ENCODE results near the gene CLIC4.
"Not testable (repeated sequence)": the region's sequence is repeated elsewhere in the genome, so short reads cannot be mapped to it uniquely, and the experiment has no call there.

CLIC4 gene

DNA sequence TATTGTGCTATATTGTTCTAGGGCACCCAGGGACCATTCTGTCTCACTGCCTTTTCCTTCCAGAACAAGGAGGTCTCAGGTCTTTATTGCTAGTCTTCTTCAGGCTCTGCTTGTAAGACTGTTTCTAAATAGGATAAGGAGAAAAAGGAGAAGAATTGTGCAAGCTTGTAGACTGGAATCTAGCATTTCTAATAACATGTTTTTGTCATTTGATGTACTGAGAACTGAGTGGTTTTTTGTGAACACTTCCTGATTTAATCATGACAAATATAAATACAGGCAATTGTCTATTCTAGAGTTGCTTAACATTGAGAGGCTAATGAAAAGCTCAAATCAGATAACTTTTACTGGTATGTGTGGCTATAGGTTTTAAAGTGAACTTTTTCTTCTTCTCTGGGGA lies 77.6 kb downstream of the CLIC4 start:
- ATAC-seq: no peak; the same call in 2 of the 3 replicates
- TF ChIP-seq ISL1 (CRISPR knock-in tag; IDR thresholded peaks at IDR 0.05) (peak; percentile 25; the same call in 1 of the 2 replicates), PPARA (CRISPR knock-in tag; IDR thresholded peaks at IDR 0.05; ENCODE audit: borderline replicate concordance) (no peak)

DNA sequence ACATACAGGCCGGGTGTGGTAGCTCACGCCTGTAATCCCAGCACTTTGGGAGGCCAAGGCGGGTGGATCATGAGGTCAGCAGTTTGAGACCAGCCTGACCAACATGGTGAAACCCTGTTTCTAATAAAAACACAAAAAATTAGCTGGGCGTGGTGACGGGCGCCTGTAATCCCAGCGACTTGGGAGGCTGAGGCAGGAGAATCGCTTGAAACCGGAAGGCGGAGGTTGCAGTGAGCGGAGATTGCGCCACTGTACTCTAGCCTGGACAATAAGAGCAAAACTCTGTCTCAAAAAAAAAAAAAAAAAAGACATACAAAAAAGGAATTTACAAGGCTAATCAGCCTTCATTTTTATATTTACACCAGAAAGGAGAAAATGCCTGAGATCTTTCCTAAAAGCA lies 78.2 kb downstream of the CLIC4 start:
- not testable (repeated sequence) for ATAC-seq

- no peak for ATAC-seq
- TF ChIP-seq, protein P1, sequence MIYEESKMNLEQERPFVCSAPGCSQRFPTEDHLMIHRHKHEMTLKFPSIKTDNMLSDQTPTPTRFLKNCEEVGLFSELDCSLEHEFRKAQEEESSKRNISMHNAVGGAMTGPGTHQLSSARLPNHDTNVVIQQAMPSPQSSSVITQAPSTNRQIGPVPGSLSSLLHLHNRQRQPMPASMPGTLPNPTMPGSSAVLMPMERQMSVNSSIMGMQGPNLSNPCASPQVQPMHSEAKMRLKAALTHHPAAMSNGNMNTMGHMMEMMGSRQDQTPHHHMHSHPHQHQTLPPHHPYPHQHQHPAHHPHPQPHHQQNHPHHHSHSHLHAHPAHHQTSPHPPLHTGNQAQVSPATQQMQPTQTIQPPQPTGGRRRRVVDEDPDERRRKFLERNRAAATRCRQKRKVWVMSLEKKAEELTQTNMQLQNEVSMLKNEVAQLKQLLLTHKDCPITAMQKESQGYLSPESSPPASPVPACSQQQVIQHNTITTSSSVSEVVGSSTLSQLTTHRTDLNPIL (CRISPR knock-in tag; IDR thresholded peaks at IDR 0.05; ENCODE audit: low read depth): no peak
- no peak for TF ChIP-seq ESRRG (CRISPR knock-in tag; IDR thresholded peaks at IDR 0.05)
Observed at GRCh38 chr1:24825174-24825573, 79.9 kb downstream of the CLIC4 start.

GRCh38 chr1:24826510-24826909 lies 81.3 kb downstream of the CLIC4 start:
- TF ChIP-seq CSRNP3 (CRISPR knock-in tag; IDR thresholded peaks at IDR 0.05): no peak
- TF ChIP-seq, protein P1 (CRISPR knock-in tag; IDR thresholded peaks at IDR 0.05; ENCODE audit: low read depth): no peak
- no peak for TF ChIP-seq ISL1 (CRISPR knock-in tag; IDR thresholded peaks at IDR 0.05)
- TF ChIP-seq BACH2 (CRISPR knock-in tag; IDR thresholded peaks at IDR 0.05; ENCODE audit: borderline replicate concordance): no peak
- TF ChIP-seq GLIS3 (CRISPR knock-in tag; IDR thresholded peaks at IDR 0.05): no peak
- no peak for TF ChIP-seq ESRRG (CRISPR knock-in tag; IDR thresholded peaks at IDR 0.05)
- TF ChIP-seq, protein P2, sequence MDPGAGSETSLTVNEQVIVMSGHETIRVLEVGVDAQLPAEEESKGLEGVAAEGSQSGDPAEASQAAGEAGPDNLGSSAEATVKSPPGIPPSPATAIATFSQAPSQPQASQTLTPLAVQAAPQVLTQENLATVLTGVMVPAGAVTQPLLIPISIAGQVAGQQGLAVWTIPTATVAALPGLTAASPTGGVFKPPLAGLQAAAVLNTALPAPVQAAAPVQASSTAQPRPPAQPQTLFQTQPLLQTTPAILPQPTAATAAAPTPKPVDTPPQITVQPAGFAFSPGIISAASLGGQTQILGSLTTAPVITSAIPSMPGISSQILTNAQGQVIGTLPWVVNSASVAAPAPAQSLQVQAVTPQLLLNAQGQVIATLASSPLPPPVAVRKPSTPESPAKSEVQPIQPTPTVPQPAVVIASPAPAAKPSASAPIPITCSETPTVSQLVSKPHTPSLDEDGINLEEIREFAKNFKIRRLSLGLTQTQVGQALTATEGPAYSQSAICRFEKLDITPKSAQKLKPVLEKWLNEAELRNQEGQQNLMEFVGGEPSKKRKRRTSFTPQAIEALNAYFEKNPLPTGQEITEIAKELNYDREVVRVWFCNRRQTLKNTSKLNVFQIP (CRISPR knock-in tag; IDR thresholded peaks at IDR 0.05; ENCODE audit: borderline replicate concordance, low read depth): no peak
- no peak for TF ChIP-seq PATZ1 (CRISPR knock-in tag; IDR thresholded peaks at IDR 0.05; ENCODE audit: borderline replicate concordance)
- no peak for TF ChIP-seq PPARA (CRISPR knock-in tag; IDR thresholded peaks at IDR 0.05; ENCODE audit: borderline replicate concordance)
- no peak for TF ChIP-seq CSDC2 (CRISPR knock-in tag; IDR thresholded peaks at IDR 0.05)
- TF ChIP-seq SNAI2 (CRISPR knock-in tag; IDR thresholded peaks at IDR 0.05): no peak
- no peak for TF ChIP-seq ZFP3 (CRISPR knock-in tag; IDR thresholded peaks at IDR 0.05)
- TF ChIP-seq ZNF70 (CRISPR knock-in tag; IDR thresholded peaks at IDR 0.05): no peak
- TF ChIP-seq OSR1 (CRISPR knock-in tag; IDR thresholded peaks at IDR 0.05): no peak
- TF ChIP-seq TOX (CRISPR knock-in tag; IDR thresholded peaks at IDR 0.05; ENCODE audit: borderline replicate concordance): no peak
- no peak for TF ChIP-seq ARNTL (CRISPR knock-in tag; IDR thresholded peaks at IDR 0.05; ENCODE audit: borderline replicate concordance, low read depth)
- ATAC-seq: no peak

DNA sequence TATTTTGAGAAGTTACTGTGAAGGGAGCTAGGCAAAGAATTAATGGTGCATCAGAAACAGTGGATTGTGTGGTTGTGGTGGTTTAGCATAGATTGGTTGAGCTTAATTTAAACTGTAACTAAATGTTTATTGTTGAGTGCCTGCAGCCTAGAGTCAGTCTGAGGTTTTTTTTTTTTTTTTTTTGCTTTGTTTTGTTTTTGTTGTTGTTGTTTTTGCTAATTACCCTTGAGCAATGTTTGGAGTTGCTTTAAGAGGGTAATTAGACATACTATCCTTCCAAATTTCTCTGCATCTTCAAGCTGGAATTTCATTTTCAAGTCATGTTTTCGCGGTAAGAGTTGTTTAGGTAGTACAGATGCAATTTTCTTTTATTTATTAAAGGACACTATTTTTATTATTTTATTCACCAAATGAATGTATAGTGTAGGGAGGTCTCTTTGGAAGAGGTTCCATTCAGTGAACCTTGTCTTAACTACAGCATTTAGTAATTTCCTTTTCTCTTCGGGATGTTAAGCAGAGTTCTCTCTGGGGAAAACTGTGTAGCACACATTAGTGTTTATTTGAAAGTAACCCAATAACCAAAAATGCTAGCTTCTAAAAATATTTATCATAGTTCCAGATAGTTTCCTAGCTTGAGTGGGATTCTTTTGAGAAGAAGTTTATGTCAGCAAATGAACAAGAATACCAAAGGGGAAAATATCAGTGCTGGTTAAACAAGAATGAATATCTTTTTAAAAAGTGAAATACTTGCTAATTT lies 82.3 kb downstream of the CLIC4 start:
- TF ChIP-seq, protein P2 (CRISPR knock-in tag; IDR thresholded peaks at IDR 0.05; ENCODE audit: borderline replicate concordance, low read depth): no peak
- TF ChIP-seq TCF4 (CRISPR knock-in tag; IDR thresholded peaks at IDR 0.05; ENCODE audit: borderline replicate concordance) (no peak), PPARA (CRISPR knock-in tag; IDR thresholded peaks at IDR 0.05; ENCODE audit: borderline replicate concordance) (no peak), BACH2 (CRISPR knock-in tag; IDR thresholded peaks at IDR 0.05; ENCODE audit: borderline replicate concordance) (no peak), ESRRG (CRISPR knock-in tag; IDR thresholded peaks at IDR 0.05) (no peak), ISL1 (CRISPR knock-in tag; IDR thresholded peaks at IDR 0.05) (no peak), RARB (CRISPR knock-in tag; IDR thresholded peaks at IDR 0.05) (no peak), CSDC2 (CRISPR knock-in tag; IDR thresholded peaks at IDR 0.05) (no peak), CSRNP3 (CRISPR knock-in tag; IDR thresholded peaks at IDR 0.05) (no peak)
- TF ChIP-seq, protein P1 (CRISPR knock-in tag; IDR thresholded peaks at IDR 0.05; ENCODE audit: low read depth): no peak
- 0 out of 3 replicates have a peak, but pooled peaks have one; percentile 12 for ATAC-seq
